GM23248 (cell line): ENCODE measurements around the gene ULBP1.
"Not testable (repeated sequence)": the region's sequence is repeated elsewhere in the genome, so short reads cannot be mapped to it uniquely, and the experiment has no call there.

Experiments used
- EZH2 ChIP-seq: fragments of 200-600 bp; sonication (generic); IDR thresholded peaks from 2 replicates; pipeline ENCODE4 v1.6.1; 2018; ENCODE audit warnings: antibody characterized with exemption, mild to moderate bottlenecking; ENCODE audit not compliant: insufficient read depth, poor library complexity, severe bottlenecking
- EZH2phosphoT487 ChIP-seq: fragments of 200-600 bp; sonication (generic); IDR thresholded peaks from 2 replicates; pipeline ENCODE4 v1.6.1; 2018; ENCODE audit warnings: antibody characterized with exemption, moderate library complexity, mild to moderate bottlenecking, low read depth; ENCODE audit not compliant: insufficient read depth

DNA sequence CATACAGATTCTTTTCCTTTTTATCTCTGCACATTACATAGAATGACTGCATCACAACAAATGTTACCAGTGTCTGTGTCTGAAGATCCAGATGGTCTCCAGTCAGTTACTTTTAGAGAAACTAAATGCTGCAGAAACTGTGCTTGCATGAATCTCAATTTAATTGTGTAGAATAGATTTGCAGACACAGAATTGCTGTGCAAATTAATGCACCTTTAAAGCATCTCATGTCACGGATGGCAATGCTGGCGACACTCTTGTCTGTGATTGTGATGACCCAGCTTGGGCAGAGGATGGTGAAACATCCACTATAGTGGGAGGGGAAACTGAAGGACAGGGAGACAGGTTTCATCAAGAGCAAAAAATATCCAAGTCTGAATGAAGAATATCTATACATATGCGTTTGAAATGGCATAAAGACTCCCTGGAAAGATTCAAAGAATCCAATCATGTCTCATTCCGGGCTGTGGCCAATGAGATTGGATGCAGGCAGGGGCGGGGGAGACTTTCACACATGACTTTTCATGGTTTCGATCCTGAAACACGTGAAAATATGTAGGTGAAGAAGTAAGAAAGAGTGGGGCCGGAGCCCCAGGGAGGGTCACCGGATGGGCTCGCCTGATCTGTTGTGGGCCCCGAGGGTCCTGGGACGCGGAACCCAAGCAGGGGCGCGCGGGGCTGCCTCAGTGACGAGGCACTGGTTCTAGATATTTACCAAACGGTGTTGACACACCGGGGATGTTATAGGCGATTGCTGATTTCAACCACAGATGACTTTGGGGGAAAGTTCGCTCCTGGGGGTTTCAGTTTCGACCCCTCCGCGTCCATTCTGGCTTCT, 50.3 kb downstream of the ULBP1 start:
- not testable (repeated sequence) for TF ChIP-seq EZH2phosphoT487
- TF ChIP-seq EZH2, result peak; percentile 75
